HEK293 (cell line): ENCODE results near the gene CCDC24.

Experiments
- CTCF ChIA-PET: fragments of 350-600 bp; formaldehyde crosslinking; extraction: SDS; loops from one replicate; lab custom pipeline; 2021; ENCODE audit warnings: antibody characterized with exemption; lab: Yijun Ruan, JAX
- POLR2A ChIA-PET: fragments of 300-600 bp; formaldehyde crosslinking; extraction: SDS; loops from one replicate; lab custom pipeline; 2020; ENCODE audit warnings: antibody characterized with exemption, inconsistent platforms; lab: Yijun Ruan, JAX
- H3K27ac ChIP-seq: fragments of 200-500 bp; sonication (Bioruptor generic); 2 replicates; pipeline ENCODE4 v1.5.1; 2014; ENCODE audit warnings: low read depth, low read length, control low read depth, inconsistent platforms; ENCODE audit errors: extremely low read depth
- H3K36me3 ChIP-seq, 2 experiments: fragments of 200-500 bp in 1 of 2; sonication (Bioruptor generic) in 1 of 2; 1 replicate in 1 of 2; 2 replicates in 1 of 2; pipeline ENCODE4 v1.5.1; 2014 to 2017; ENCODE audit warnings: inconsistent platforms in 2 of 2, low read length in 2 of 2; ENCODE audit not compliant: control insufficient read depth in 2 of 2, insufficient read depth in 1 of 2
- H3K4me1 ChIP-seq: fragments of 200-500 bp; sonication (Bioruptor generic); 2 replicates; pipeline ENCODE4 v1.5.1; 2014; ENCODE audit warnings: mild to moderate bottlenecking, low read length, inconsistent platforms; ENCODE audit not compliant: control insufficient read depth, insufficient read depth
- H3K4me3 ChIP-seq: 2 replicates; pipeline ENCODE4 v1.5.1; 2011; ENCODE audit warnings: low read depth, mild to moderate bottlenecking, control low read depth, low read length, moderate library complexity
- H3K9me3 ChIP-seq: fragments of 200-500 bp; sonication (Bioruptor generic); 2 replicates; pipeline ENCODE4 v1.5.1; 2014; ENCODE audit warnings: low read depth, low read length, inconsistent platforms; ENCODE audit not compliant: control insufficient read depth, insufficient read depth
- KLF9 ChIP-seq: fragments of 450-650 bp; formaldehyde crosslinking; IDR thresholded peaks from 2 replicates; pipeline ENCODE4 v1.5.1; 2016; ENCODE audit warnings: missing biosample characterization, missing genetic modification characterization, low read depth
- MEIS1 ChIP-seq: sonication (generic); formaldehyde crosslinking; IDR thresholded peaks from 2 replicates; pipeline ENCODE4 v1.8.1; 2022; ENCODE audit warnings: missing genetic modification reagents, mild to moderate bottlenecking, borderline replicate concordance
- MYNN ChIP-seq: fragments of 450-650 bp; formaldehyde crosslinking; IDR thresholded peaks from 2 replicates; pipeline ENCODE4 v1.5.1; 2016; ENCODE audit warnings: missing biosample characterization, missing genetic modification characterization, borderline replicate concordance
- PBX3 ChIP-seq: sonication (generic); formaldehyde crosslinking; IDR thresholded peaks from 2 replicates; pipeline ENCODE4 v1.8.1; 2022; ENCODE audit warnings: mild to moderate bottlenecking, moderate library complexity, missing genetic modification reagents
- ZBTB11 ChIP-seq: fragments of 450-650 bp; formaldehyde crosslinking; conservative IDR thresholded peaks from 2 replicates; pipeline ENCODE4 v1.5.1; 2016; ENCODE audit warnings: low read depth, missing biosample characterization, missing genetic modification characterization
- ZBTB20 ChIP-seq: fragments of 450-650 bp; formaldehyde crosslinking; IDR thresholded peaks from 2 replicates; pipeline ENCODE4 v1.5.1; 2016; ENCODE audit warnings: missing biosample characterization, missing genetic modification characterization
- ZNF280C ChIP-seq: fragments of 450-650 bp; formaldehyde crosslinking; IDR thresholded peaks from 2 replicates; pipeline ENCODE4 v1.5.1; 2016; ENCODE audit warnings: missing biosample characterization, missing genetic modification characterization
- ZNF292 ChIP-seq: fragments of 450-650 bp; formaldehyde crosslinking; IDR thresholded peaks from 2 replicates; pipeline ENCODE4 v1.5.1; 2016; ENCODE audit warnings: low read depth, missing biosample characterization, missing genetic modification characterization, borderline replicate concordance
- ZNF341 ChIP-seq: fragments of 450-650 bp; formaldehyde crosslinking; IDR thresholded peaks from 2 replicates; pipeline ENCODE4; 2016; ENCODE audit warnings: low read depth, missing biosample characterization, missing genetic modification characterization
- ZNF362 ChIP-seq: fragments of 450-650 bp; formaldehyde crosslinking; IDR thresholded peaks from 2 replicates; pipeline ENCODE4 v1.5.1; 2016; ENCODE audit warnings: missing biosample characterization, missing genetic modification characterization
- ZNF394 ChIP-seq: fragments of 450-650 bp; formaldehyde crosslinking; IDR thresholded peaks from 2 replicates; pipeline ENCODE4 v1.5.1; 2016; ENCODE audit warnings: missing biosample characterization, missing genetic modification characterization, mild to moderate bottlenecking, moderate library complexity, borderline replicate concordance
- ZNF518A ChIP-seq: fragments of 450-650 bp; formaldehyde crosslinking; conservative IDR thresholded peaks from 2 replicates; pipeline ENCODE4 v1.5.1; 2016; ENCODE audit warnings: low read depth, missing biosample characterization, missing genetic modification characterization
- ZNF639 ChIP-seq: fragments of 450-650 bp; formaldehyde crosslinking; IDR thresholded peaks from 2 replicates; pipeline ENCODE4 v1.5.1; 2016; ENCODE audit warnings: missing biosample characterization, missing genetic modification characterization
- ZNF664 ChIP-seq: fragments of 450-650 bp; formaldehyde crosslinking; IDR thresholded peaks from 2 replicates; pipeline ENCODE4 v1.5.1; 2016; ENCODE audit warnings: missing biosample characterization, missing genetic modification characterization
- ZNF76 ChIP-seq: fragments of 450-650 bp; formaldehyde crosslinking; IDR thresholded peaks from 2 replicates; pipeline ENCODE4; 2016; ENCODE audit warnings: low read depth, missing biosample characterization, missing genetic modification characterization, borderline replicate concordance
- ZNF768 ChIP-seq: fragments of 450-650 bp; formaldehyde crosslinking; IDR thresholded peaks from 2 replicates; pipeline ENCODE4 v1.5.1; 2018; ENCODE audit warnings: missing biosample characterization, mild to moderate bottlenecking, missing genetic modification characterization

CCDC24 gene

GRCh38 chr1:43962324-43962723 is 29.1 kb upstream of the CCDC24 start (continued):
- no peak for TF ChIP-seq ZNF362 (tag by site-specific recombination)
- no peak for TF ChIP-seq ZNF341 (tag by site-specific recombination)
- TF ChIP-seq ZNF664 (tag by site-specific recombination) = no peak
- TF ChIP-seq ZNF639 (tag by site-specific recombination) = no peak
- no peak for TF ChIP-seq PBX3 (CRISPR knock-in tag)
- TF ChIP-seq ZBTB11 (tag by site-specific recombination) = no peak
- no peak for TF ChIP-seq ZNF292 (tag by site-specific recombination)
- TF ChIP-seq MEIS1 (CRISPR knock-in tag) = no peak
- TF ChIP-seq KLF9 (tag by site-specific recombination) = no peak
- no peak for TF ChIP-seq ZBTB20 (tag by site-specific recombination)
- no peak for TF ChIP-seq ZNF76 (tag by site-specific recombination)

- CTCF ChIA-PET = interaction anchor here (1.2 kb wide), 1 partner anchor 200 kb away, joined by 3 read pairs; no protein-coding TSS in a partner anchor
- TF ChIP-seq ZNF768 (tag by site-specific recombination) = no peak
- TF ChIP-seq ZNF518A (tag by site-specific recombination) = no peak
- no peak for TF ChIP-seq MYNN
- TF ChIP-seq ZNF394 = no peak
- TF ChIP-seq ZNF280C (tag by site-specific recombination) = no peak
Measured at GRCh38 chr1:43963006-43963405, 28.4 kb upstream of the CCDC24 start.

More at GRCh38 chr1:43963006-43963405, 28.4 kb upstream of the CCDC24 start:
- H3K27ac ChIP-seq = no peak overlapping the region
- no peaks in the 10 kb centered on the region for H3K9me3 ChIP-seq
- H3K4me1 ChIP-seq = no peaks in the 10 kb centered on the region
- POLR2A ChIA-PET = no interaction called here
- peaks cover 0 to 100% of the 10 kb centered on the region in 2 experiments; a peak in 1 of 3 replicates for H3K36me3 ChIP-seq
- no peak overlapping the region for H3K4me3 ChIP-seq
